ENCODE data around the gene INTS2. TPM values are rescaled to one million over a fixed set of nuclear protein-coding genes. Genes with fewer than 3 reads are reported as not detected.
"Not testable (repeated sequence)": the region's sequence is repeated elsewhere in the genome, so short reads cannot be mapped to it uniquely, and the experiment has no call there.

INTS2 gene
- total RNA-seq, 1 donor from 2014 or later: 29.5 TPM

- H3K27me3 Mint-ChIP-seq: no peaks in the 10 kb centered on the region
- H3K27ac Mint-ChIP-seq: no peak overlapping the region
- H3K4me3 Mint-ChIP-seq: no peak overlapping the region
- DNase-seq: no peak
- no peaks in the 10 kb centered on the region for H3K9me3 Mint-ChIP-seq
- intact Hi-C loops (cut with micrococcal nuclease): no loop called here
- peaks cover 14% of the 10 kb centered on the region for H3K36me3 Mint-ChIP-seq (ENCODE audit: low read depth)
- no peaks in the 10 kb centered on the region for H3K4me1 Mint-ChIP-seq
Observed at GRCh38 chr17:61877837-61878236, 49.9 kb downstream of the INTS2 start.

DNA sequence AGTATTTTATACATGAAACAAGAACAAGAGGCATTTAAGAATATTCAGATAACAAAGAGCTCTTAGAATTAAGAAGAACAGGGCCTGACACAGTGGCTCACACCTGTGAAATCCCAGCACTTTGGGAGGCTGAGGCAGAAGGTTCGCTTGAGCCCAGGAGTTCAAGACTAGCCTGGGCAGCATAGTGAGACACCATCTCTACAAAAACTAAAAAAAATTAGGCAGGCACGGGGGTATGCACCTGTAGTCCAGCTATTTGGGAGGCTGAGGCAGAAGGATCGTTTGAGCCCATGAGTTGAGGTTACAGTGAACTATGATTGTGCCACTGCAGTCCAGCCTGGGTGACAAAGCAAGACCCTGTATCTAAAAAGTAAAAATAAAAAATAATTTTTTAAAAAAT, 52.0 kb downstream of the INTS2 start:
- Mint-ChIP-seq H3K36me3 (ENCODE audit: low read depth) (peaks cover 15% of the 10 kb centered on the region), H3K9me3 (no peaks in the 10 kb centered on the region), H3K27me3 (no peaks in the 10 kb centered on the region), H3K27ac (no peak overlapping the region), H3K4me1 (no peaks in the 10 kb centered on the region), H3K4me3 (no peak overlapping the region)
- DNase-seq: no peak
- intact Hi-C loops (cut with micrococcal nuclease): no loop called here

DNA sequence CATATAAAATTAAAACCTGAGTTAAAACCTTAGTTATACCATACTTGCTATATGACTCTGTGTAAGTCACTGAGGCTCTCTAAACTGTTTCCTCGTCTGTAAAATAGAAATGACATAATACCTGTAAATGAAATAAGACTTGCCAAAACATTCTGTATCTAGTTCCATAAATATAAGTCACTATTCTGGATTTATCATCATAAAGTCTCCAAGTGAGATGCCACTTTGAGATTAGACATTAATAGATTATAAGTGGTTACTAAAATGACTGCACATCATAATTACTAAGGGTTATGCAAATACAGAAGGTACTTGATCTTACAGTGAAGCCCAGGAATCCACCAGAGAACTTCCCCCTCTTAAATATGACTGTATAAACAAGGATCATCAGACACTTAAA, 52.5 kb downstream of the INTS2 start:
- intact Hi-C loops (cut with micrococcal nuclease): no loop called here
- no peaks in the 10 kb centered on the region for H3K9me3 Mint-ChIP-seq
- no peaks in the 10 kb centered on the region for H3K4me1 Mint-ChIP-seq
- no peaks in the 10 kb centered on the region for H3K27me3 Mint-ChIP-seq
- H3K36me3 Mint-ChIP-seq (ENCODE audit: low read depth): peaks cover 13% of the 10 kb centered on the region
- no peak for DNase-seq
- H3K27ac Mint-ChIP-seq: no peak overlapping the region
- H3K4me3 Mint-ChIP-seq: no peak overlapping the region

- Mint-ChIP-seq H3K27me3 (no peaks in the 10 kb centered on the region), H3K9me3 (no peaks in the 10 kb centered on the region), H3K36me3 (ENCODE audit: low read depth) (peaks cover 18% of the 10 kb centered on the region), H3K4me3 (no peak overlapping the region), H3K4me1 (no peaks in the 10 kb centered on the region), H3K27ac (no peak overlapping the region)
- intact Hi-C loops (cut with micrococcal nuclease): no loop called here
- DNase-seq: no peak
Observed at GRCh38 chr17:61874075-61874474, 53.7 kb downstream of the INTS2 start.

GRCh38 chr17:61872099-61872498, 55.7 kb downstream of the INTS2 start:
- Mint-ChIP-seq H3K36me3 (ENCODE audit: low read depth) (peaks cover 16% of the 10 kb centered on the region), H3K27ac (no peak overlapping the region), H3K9me3 (no peaks in the 10 kb centered on the region), H3K27me3 (no peaks in the 10 kb centered on the region), H3K4me1 (no peaks in the 10 kb centered on the region), H3K4me3 (no peak overlapping the region)
- DNase-seq: peak; percentile 16
- intact Hi-C loops (cut with micrococcal nuclease): no loop called here

DNA sequence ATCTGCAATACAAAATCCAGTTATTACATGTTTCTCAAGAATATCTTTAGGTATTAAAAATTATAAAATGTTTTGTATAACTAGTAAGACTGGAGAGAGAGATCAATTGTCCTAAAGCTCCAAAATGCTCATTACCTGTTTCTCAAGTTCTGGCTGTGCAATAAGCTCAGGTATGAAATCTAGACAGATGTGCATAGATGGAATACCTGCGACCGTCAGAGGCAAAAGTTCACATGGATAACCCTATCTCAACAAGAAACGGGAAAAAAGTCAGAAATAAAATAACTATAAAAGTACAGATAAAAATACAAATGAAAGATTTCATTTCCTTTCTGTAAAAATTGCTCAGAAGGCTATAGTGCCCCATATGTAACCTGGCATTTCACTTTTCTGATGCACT, 58.6 kb downstream of the INTS2 start:
- H3K9me3 Mint-ChIP-seq: no peaks in the 10 kb centered on the region
- H3K36me3 Mint-ChIP-seq (ENCODE audit: low read depth): peaks cover 18% of the 10 kb centered on the region
- H3K27me3 Mint-ChIP-seq: no peaks in the 10 kb centered on the region
- H3K4me3 Mint-ChIP-seq: no peak overlapping the region
- no peak overlapping the region for H3K27ac Mint-ChIP-seq
- peaks cover 3% of the 10 kb centered on the region for H3K4me1 Mint-ChIP-seq
- DNase-seq: no peak
- intact Hi-C loops (cut with micrococcal nuclease): no loop called here

GRCh38 chr17:61868074-61868473, 59.7 kb downstream of the INTS2 start:
- Mint-ChIP-seq H3K27me3 (no peaks in the 10 kb centered on the region), H3K36me3 (ENCODE audit: low read depth) (peaks cover 17% of the 10 kb centered on the region), H3K27ac (no peak overlapping the region), H3K9me3 (no peaks in the 10 kb centered on the region), H3K4me1 (peaks cover 11% of the 10 kb centered on the region), H3K4me3 (no peak overlapping the region)
- intact Hi-C loops (cut with micrococcal nuclease): no loop called here
- DNase-seq: no peak

DNA sequence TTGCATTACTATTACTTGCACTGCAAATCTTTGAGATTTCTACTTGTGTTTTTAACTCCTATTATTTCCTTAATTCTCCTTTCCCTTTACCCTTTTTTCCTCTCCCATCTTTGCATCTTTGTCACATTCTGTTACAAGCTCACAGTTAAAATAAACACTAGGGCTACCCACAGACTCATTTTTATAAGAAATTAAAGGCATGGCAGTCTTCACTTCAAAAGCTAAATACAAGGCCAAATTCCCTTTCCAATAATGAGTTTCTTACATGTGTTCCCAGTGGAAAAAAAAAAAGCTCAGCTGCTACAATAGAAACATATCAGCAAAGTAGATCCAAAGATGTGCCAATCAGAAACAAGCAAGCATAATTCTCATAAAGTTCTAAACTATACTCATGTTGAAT, 60.7 kb downstream of the INTS2 start:
- Mint-ChIP-seq H3K4me1 (peaks cover 22% of the 10 kb centered on the region), H3K4me3 (no peak overlapping the region), H3K36me3 (ENCODE audit: low read depth) (peaks cover 17% of the 10 kb centered on the region), H3K9me3 (no peaks in the 10 kb centered on the region), H3K27ac (no peak overlapping the region), H3K27me3 (no peaks in the 10 kb centered on the region)
- intact Hi-C loops (cut with micrococcal nuclease): no loop called here
- DNase-seq: no peak

GRCh38 chr17:61863801-61864126, 64.0 kb downstream of the INTS2 start:
- DNase-seq: no peak
- Mint-ChIP-seq H3K36me3 (ENCODE audit: low read depth) (peaks cover 15% of the 10 kb centered on the region), H3K27me3 (no peaks in the 10 kb centered on the region), H3K4me3 (peak overlapping the region; percentile 98), H3K9me3 (no peaks in the 10 kb centered on the region), H3K4me1 (peaks cover 38% of the 10 kb centered on the region), H3K27ac (peak overlapping the region; percentile 98)
- intact Hi-C loops (cut with micrococcal nuclease): loop anchor here (1.0 kb wide), 2 partner anchors 65 to 202 kb away; partner anchors contain the start of gene MED13

DNA sequence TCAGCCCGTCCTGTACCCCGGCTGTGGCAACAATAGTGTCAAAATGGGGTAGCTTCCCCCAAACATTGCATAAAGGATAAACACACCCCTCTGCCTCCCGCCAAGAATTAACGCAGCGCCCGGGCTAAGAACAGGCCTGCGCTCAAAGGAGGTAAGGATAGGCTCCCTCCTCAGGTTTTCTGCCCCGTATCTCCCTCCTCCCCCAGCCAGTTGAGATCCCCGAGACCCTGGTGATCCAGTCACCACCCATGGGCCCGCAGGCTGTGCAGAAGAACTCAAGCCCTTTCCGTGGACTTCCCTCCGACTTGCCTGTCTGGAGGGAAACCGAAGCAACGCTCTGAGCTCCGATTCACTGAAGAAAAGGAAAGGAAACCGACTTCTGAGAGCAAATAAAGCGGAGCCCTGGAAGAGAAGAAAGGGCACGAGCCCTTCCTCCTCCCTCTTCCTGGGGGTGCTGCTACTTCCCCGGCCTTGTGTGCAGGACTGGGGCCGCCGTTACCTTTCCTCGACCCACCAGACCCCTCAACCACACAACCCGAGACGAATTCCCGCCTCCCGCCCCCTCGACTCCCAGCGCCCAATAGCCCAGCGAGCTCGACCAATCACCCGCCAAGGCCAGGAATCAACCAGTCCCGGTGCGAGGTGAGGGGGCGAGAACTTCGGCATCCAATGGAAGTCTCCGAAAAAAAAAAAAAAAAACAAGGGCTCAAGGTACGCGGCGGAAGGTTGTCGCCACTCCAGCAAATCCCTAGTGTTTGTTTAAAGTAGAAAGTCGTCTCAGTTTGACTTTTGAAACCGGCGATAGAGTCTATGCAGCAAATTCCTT, 64.6 kb downstream of the INTS2 start, which contains the start of gene BRIP1:
TSS of gene BRIP1 (minus strand) at position 554 of the 826 bp plus-strand sequence. CDS start 1,989 bp downstream, outside the sequence.
- peaks cover 16% of the 10 kb centered on the region for H3K36me3 Mint-ChIP-seq (ENCODE audit: low read depth)
- intact Hi-C loops (cut with micrococcal nuclease): loop anchor here (1.0 kb wide), 2 partner anchors 65 to 202 kb away; partner anchors contain the start of gene MED13
- H3K9me3 Mint-ChIP-seq: no peaks in the 10 kb centered on the region
- peak within 1 kb of the TSS; percentile 98 for H3K4me3 Mint-ChIP-seq
- no peaks in the 10 kb centered on the region for H3K27me3 Mint-ChIP-seq
- peak; percentile 96 for DNase-seq
- H3K4me1 Mint-ChIP-seq: peaks cover 38% of the 10 kb centered on the region
- H3K27ac Mint-ChIP-seq: peak within 1 kb of the TSS; percentile 98

DNA sequence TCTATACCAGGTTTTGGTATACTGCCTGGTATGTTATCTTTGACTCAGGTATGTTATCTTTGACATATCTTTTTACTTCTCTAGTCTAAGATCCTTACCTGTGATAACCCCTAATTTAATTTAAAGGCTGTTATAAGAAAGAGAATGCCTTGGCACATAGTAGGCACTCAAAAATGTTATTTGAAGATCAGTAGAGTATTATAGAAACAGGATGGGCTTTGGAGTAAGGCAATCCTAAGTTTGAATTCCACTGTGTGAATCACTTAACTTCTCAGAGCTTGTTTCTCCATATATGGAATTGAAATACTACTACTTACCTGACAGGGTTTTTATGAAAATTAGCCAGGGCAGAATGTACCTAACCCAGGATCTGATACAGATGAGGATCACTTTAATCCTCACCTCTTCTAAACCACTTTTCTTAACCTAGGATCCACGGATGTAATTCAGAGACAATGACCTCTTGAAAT, 65.6 kb downstream of the INTS2 start:
- peaks cover 38% of the 10 kb centered on the region for H3K4me1 Mint-ChIP-seq

DNA sequence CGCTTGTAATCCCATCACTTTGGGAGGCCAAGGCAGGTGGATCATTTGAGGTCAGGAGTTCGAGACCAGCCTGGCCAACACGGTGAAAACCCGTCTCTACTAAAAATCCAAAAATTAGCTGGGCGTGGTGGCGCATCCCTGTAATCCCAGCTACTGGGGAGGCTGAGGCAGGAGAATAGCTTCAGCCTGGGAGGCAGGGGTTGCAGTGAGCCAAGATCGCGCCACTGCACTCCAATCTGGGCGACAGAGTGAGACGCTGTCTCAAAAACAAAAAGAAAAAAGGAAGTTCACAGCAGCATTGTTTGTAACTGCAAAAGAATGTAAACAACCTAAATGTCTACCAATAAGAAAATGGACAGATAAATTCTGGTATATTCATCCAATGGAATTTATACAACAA, 67.4 kb downstream of the INTS2 start:
- H3K27ac Mint-ChIP-seq; DNase-seq; H3K4me3 Mint-ChIP-seq; H3K27me3 Mint-ChIP-seq; H3K9me3 Mint-ChIP-seq; intact Hi-C loops (cut with micrococcal nuclease): not testable (repeated sequence)
- Mint-ChIP-seq H3K36me3 (ENCODE audit: low read depth) (peaks cover 16% of the 10 kb centered on the region), H3K4me1 (peaks cover 43% of the 10 kb centered on the region)

More for the DNA sequence above, 65.6 kb downstream of the INTS2 start:
- Mint-ChIP-seq H3K36me3 (ENCODE audit: low read depth) (peaks cover 12% of the 10 kb centered on the region), H3K4me3 (peak overlapping the region; percentile 98), H3K9me3 (no peaks in the 10 kb centered on the region), H3K27ac (peak overlapping the region; percentile 98), H3K27me3 (no peaks in the 10 kb centered on the region)
- DNase-seq: no peak
- intact Hi-C loops (cut with micrococcal nuclease): no loop called here

DNA sequence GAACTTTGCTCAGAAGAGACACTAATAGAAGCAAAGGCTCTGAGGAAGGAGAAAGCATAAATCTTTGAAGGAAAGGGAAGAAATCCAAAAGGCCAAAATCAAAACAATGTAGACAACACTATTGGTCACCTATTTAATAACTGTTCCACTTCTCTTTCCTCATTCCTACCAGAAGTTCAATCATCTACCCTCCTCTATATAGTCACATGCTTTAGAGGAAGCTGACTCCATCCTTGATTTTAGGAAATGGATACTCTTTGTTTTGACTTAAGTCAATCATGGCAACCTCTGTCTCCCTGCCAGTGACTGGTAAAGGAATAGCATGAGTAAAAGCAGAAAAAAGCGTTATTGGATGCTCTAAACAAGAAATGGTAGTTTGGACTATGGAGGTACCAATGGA, 71.7 kb downstream of the INTS2 start:
- Mint-ChIP-seq H3K27ac (no peak overlapping the region), H3K4me1 (peaks cover 21% of the 10 kb centered on the region), H3K9me3 (no peaks in the 10 kb centered on the region), H3K4me3 (no peak overlapping the region), H3K36me3 (ENCODE audit: low read depth) (peaks cover 36% of the 10 kb centered on the region), H3K27me3 (no peaks in the 10 kb centered on the region)
- intact Hi-C loops (cut with micrococcal nuclease): no loop called here
- DNase-seq: no peak

GRCh38 chr17:61852857-61853256, 74.9 kb downstream of the INTS2 start:
- Mint-ChIP-seq H3K36me3 (ENCODE audit: low read depth) (peaks cover 35% of the 10 kb centered on the region), H3K4me3 (no peak overlapping the region), H3K27me3 (no peaks in the 10 kb centered on the region), H3K27ac (no peak overlapping the region), H3K4me1 (peaks cover 15% of the 10 kb centered on the region), H3K9me3 (no peaks in the 10 kb centered on the region)
- intact Hi-C loops (cut with micrococcal nuclease): no loop called here
- no peak for DNase-seq
